H1 (cell line): ENCODE measurements around the gene OGDH. TPM values are rescaled to one million over a fixed set of nuclear protein-coding genes. Genes with fewer than 3 reads are reported as not detected.

Experiments
- BCL11A ChIP-seq, 2 experiments: IDR thresholded peaks; one replicate each; pipeline ENCODE4 v1.6.1; 2011; ENCODE audit warnings: low read depth in 2 of 2, low read length in 2 of 2, mild to moderate bottlenecking in 2 of 2
- CBX8 ChIP-seq: fragments of 300-800, 300-1000 bp; sonication (generic); IDR thresholded peaks from 2 replicates; pipeline ENCODE4 v1.7.1; 2016; ENCODE audit warnings: low read depth, low read length, borderline replicate concordance
- CHD1 ChIP-seq: IDR thresholded peaks from 2 replicates; pipeline ENCODE4 v1.6.1; 2012; ENCODE audit warnings: low read depth, low read length, improper control_type of control experiment
- KDM4A ChIP-seq: IDR thresholded peaks from one replicate; pipeline ENCODE4 v1.7.1; 2012; ENCODE audit warnings: low read depth, mild to moderate bottlenecking, moderate library complexity, low read length, inconsistent platforms; ENCODE audit not compliant: severe bottlenecking
- MAFK ChIP-seq: IDR thresholded peaks from 2 replicates; pipeline ENCODE4 v1.6.1; 2012; ENCODE audit warnings: low read depth, mild to moderate bottlenecking, improper control_type of control experiment, low read length
- POLR2A ChIP-seq, 2 experiments: IDR thresholded peaks; 1 replicate in 1 of 2; 2 replicates in 1 of 2; pipeline ENCODE4 v1.6.1; 2011; ENCODE audit warnings: low read depth in 2 of 2, low read length in 2 of 2, mild to moderate bottlenecking in 2 of 2; ENCODE audit errors: control extremely low read depth in 1 of 2
- SIN3A ChIP-seq, 2 experiments: IDR thresholded peaks in 1 of 2; conservative IDR thresholded peaks in 1 of 2; 2 replicates each; pipeline ENCODE4 v1.6.1; 2011 to 2012; ENCODE audit warnings: low read length in 2 of 2, improper control_type of control experiment in 1 of 2, low read depth in 1 of 2, mild to moderate bottlenecking in 1 of 2
- TEAD4 ChIP-seq: IDR thresholded peaks from 2 replicates; pipeline ENCODE4 v1.6.1; 2012; ENCODE audit warnings: low read depth, low read length, inconsistent platforms, mixed read lengths
- polyA plus RNA-seq, 7 experiments: library from polyadenylated mRNA; depleted of rRNA in 3 of 7; stranded (reverse) in 5 of 7; unstranded in 2 of 7; fragments of >200 nt in 5 of 7; fragments of 200-250 nt in 2 of 7; gene quantifications; 1 replicate in 5 of 7; 2 replicates in 1 of 7; 4 replicates in 1 of 7; pipeline versions ENCODE4 v1.2.1 to v1.2.3, GENCODE V29; 2011 to 2013; ENCODE audit warnings: missing spikeins in 2 of 7, mixed read lengths in 2 of 7
- total RNA-seq: library from RNA; stranded (reverse); fragmentation: NEBNext Ultra II Directional; extraction: Animal tissue kit (Norgen Biotek cat#: 25700); gene quantifications from 2 replicates; pipeline ENCODE4 v1.2.1, GENCODE V29; 2021
- TF ChIP-seq, protein P1 (sequence below): fragments of 300-600 bp; sonication (generic); IDR thresholded peaks from 2 replicates; pipeline ENCODE4 v1.7.1; 2012; ENCODE audit warnings: low read length, moderate library complexity, mild to moderate bottlenecking, inconsistent platforms; ENCODE audit not compliant: insufficient replicate concordance
- TF ChIP-seq, protein P2 (sequence below): IDR thresholded peaks from 2 replicates; pipeline ENCODE4 v1.6.1; 2012; ENCODE audit warnings: low read length, inconsistent platforms

Gene OGDH
- total and polyA plus RNA-seq, 2 of the 8 experiments (the other 6 are each of a cell fraction or from before 2014, with no cell fraction given), result 71.6 to 91.6 TPM

GRCh38 chr7:44650772-44651171 lies 44.3 kb downstream of the OGDH start (continued):
- TF ChIP-seq, protein P1, sequence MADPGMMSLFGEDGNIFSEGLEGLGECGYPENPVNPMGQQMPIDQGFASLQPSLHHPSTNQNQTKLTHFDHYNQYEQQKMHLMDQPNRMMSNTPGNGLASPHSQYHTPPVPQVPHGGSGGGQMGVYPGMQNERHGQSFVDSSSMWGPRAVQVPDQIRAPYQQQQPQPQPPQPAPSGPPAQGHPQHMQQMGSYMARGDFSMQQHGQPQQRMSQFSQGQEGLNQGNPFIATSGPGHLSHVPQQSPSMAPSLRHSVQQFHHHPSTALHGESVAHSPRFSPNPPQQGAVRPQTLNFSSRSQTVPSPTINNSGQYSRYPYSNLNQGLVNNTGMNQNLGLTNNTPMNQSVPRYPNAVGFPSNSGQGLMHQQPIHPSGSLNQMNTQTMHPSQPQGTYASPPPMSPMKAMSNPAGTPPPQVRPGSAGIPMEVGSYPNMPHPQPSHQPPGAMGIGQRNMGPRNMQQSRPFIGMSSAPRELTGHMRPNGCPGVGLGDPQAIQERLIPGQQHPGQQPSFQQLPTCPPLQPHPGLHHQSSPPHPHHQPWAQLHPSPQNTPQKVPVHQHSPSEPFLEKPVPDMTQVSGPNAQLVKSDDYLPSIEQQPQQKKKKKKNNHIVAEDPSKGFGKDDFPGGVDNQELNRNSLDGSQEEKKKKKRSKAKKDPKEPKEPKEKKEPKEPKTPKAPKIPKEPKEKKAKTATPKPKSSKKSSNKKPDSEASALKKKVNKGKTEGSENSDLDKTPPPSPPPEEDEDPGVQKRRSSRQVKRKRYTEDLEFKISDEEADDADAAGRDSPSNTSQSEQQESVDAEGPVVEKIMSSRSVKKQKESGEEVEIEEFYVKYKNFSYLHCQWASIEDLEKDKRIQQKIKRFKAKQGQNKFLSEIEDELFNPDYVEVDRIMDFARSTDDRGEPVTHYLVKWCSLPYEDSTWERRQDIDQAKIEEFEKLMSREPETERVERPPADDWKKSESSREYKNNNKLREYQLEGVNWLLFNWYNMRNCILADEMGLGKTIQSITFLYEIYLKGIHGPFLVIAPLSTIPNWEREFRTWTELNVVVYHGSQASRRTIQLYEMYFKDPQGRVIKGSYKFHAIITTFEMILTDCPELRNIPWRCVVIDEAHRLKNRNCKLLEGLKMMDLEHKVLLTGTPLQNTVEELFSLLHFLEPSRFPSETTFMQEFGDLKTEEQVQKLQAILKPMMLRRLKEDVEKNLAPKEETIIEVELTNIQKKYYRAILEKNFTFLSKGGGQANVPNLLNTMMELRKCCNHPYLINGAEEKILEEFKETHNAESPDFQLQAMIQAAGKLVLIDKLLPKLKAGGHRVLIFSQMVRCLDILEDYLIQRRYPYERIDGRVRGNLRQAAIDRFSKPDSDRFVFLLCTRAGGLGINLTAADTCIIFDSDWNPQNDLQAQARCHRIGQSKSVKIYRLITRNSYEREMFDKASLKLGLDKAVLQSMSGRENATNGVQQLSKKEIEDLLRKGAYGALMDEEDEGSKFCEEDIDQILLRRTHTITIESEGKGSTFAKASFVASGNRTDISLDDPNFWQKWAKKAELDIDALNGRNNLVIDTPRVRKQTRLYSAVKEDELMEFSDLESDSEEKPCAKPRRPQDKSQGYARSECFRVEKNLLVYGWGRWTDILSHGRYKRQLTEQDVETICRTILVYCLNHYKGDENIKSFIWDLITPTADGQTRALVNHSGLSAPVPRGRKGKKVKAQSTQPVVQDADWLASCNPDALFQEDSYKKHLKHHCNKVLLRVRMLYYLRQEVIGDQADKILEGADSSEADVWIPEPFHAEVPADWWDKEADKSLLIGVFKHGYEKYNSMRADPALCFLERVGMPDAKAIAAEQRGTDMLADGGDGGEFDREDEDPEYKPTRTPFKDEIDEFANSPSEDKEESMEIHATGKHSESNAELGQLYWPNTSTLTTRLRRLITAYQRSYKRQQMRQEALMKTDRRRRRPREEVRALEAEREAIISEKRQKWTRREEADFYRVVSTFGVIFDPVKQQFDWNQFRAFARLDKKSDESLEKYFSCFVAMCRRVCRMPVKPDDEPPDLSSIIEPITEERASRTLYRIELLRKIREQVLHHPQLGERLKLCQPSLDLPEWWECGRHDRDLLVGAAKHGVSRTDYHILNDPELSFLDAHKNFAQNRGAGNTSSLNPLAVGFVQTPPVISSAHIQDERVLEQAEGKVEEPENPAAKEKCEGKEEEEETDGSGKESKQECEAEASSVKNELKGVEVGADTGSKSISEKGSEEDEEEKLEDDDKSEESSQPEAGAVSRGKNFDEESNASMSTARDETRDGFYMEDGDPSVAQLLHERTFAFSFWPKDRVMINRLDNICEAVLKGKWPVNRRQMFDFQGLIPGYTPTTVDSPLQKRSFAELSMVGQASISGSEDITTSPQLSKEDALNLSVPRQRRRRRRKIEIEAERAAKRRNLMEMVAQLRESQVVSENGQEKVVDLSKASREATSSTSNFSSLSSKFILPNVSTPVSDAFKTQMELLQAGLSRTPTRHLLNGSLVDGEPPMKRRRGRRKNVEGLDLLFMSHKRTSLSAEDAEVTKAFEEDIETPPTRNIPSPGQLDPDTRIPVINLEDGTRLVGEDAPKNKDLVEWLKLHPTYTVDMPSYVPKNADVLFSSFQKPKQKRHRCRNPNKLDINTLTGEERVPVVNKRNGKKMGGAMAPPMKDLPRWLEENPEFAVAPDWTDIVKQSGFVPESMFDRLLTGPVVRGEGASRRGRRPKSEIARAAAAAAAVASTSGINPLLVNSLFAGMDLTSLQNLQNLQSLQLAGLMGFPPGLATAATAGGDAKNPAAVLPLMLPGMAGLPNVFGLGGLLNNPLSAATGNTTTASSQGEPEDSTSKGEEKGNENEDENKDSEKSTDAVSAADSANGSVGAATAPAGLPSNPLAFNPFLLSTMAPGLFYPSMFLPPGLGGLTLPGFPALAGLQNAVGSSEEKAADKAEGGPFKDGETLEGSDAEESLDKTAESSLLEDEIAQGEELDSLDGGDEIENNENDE, result no peak
- TF ChIP-seq BCL11A (IDR thresholded peaks at IDR 0.05; ENCODE audit: low read depth in 2 of 2, low read length in 2 of 2) (no peak), KDM4A (no peak), TEAD4 (no peak), CBX8 (no peak), SIN3A (conservative IDR thresholded peaks at IDR 0.05 in 1 of 2, IDR thresholded peaks at IDR 0.05 in 1 of 2; ENCODE audit: low read depth in 1 of 2, low read length in 2 of 2) (no peak), POLR2A (IDR thresholded peaks at IDR 0.05; ENCODE audit: control extremely low read depth in 1 of 2, low read depth in 2 of 2, low read length in 2 of 2) (no peak), MAFK (no peak), CHD1 (no peak)
- TF ChIP-seq, protein P2, sequence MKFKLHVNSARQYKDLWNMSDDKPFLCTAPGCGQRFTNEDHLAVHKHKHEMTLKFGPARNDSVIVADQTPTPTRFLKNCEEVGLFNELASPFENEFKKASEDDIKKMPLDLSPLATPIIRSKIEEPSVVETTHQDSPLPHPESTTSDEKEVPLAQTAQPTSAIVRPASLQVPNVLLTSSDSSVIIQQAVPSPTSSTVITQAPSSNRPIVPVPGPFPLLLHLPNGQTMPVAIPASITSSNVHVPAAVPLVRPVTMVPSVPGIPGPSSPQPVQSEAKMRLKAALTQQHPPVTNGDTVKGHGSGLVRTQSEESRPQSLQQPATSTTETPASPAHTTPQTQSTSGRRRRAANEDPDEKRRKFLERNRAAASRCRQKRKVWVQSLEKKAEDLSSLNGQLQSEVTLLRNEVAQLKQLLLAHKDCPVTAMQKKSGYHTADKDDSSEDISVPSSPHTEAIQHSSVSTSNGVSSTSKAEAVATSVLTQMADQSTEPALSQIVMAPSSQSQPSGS, result no peak
